ENCODE data around the gene F7. TPM values are rescaled to one million over a fixed set of nuclear protein-coding genes. Genes with fewer than 3 reads are reported as not detected.
"Not testable (repeated sequence)": the region's sequence is repeated elsewhere in the genome, so short reads cannot be mapped to it uniquely, and the experiment has no call there.

F7 gene
- polyA plus RNA-seq, 4 donors = 0.24 to 45.3 TPM; not detected in 2

- DNase-seq (no peak), FAIRE-seq (no peak)
- Histone ChIP-seq H3K4me1 (ENCODE audit: control insufficient read depth in 3 of 3, insufficient read depth in 2 of 3, low read depth in 1 of 3, low read length in 2 of 3) (no peaks in the 10 kb centered on the region), H3K36me3 (ENCODE audit: control insufficient read depth in 3 of 3, insufficient read depth in 2 of 3, low read depth in 1 of 3, low read length in 3 of 3) (peaks cover 0 to 6% (median 0%) of the 10 kb centered on the region in 3 donors), H3K9me3 (ENCODE audit: control insufficient read depth in 2 of 2, insufficient read depth in 1 of 2, low read depth in 1 of 2, low read length in 1 of 2) (no peaks in the 10 kb centered on the region), H3K4me3 (ENCODE audit: low read depth in 1 of 3, low read length in 3 of 3) (no peak overlapping the region), H3K27me3 (ENCODE audit: control insufficient read depth in 3 of 3, insufficient read depth in 3 of 3, low read length in 3 of 3) (peaks cover 0 to 4% (median 0%) of the 10 kb centered on the region in 3 donors), H3K27ac (ENCODE audit: low read depth in 1 of 3, low read length in 2 of 3) (no peak overlapping the region)
- 75 to 92% (median 86%) methylated on average over 30 of the region's 30 CpGs for WGBS, 3 donors
Measured at GRCh38 chr13:113098162-113098732, 7.3 kb upstream of the F7 start.

- Histone ChIP-seq H3K4me1 (ENCODE audit: control insufficient read depth in 3 of 3, insufficient read depth in 2 of 3, low read depth in 1 of 3, low read length in 2 of 3) (no peaks in the 10 kb centered on the region), H3K27ac (ENCODE audit: low read depth in 1 of 3, low read length in 2 of 3) (no peak overlapping the region), H3K36me3 (ENCODE audit: control insufficient read depth in 3 of 3, insufficient read depth in 2 of 3, low read depth in 1 of 3, low read length in 3 of 3) (peaks cover 0 to 6% (median 0%) of the 10 kb centered on the region in 3 donors), H3K27me3 (ENCODE audit: control insufficient read depth in 3 of 3, insufficient read depth in 3 of 3, low read length in 3 of 3) (peaks cover 0 to 4% (median 0%) of the 10 kb centered on the region in 3 donors), H3K9me3 (ENCODE audit: control insufficient read depth in 2 of 2, insufficient read depth in 1 of 2, low read depth in 1 of 2, low read length in 1 of 2) (no peaks in the 10 kb centered on the region), H3K4me3 (ENCODE audit: low read depth in 1 of 3, low read length in 3 of 3) (no peak overlapping the region)
- DNase-seq (no peak), FAIRE-seq (no peak)
- 89 to 94% (median 94%) methylated on average over 11 of the region's 11 CpGs for WGBS, 3 donors
Measured at GRCh38 chr13:113099142-113099541, 6.4 kb upstream of the F7 start.

DNA sequence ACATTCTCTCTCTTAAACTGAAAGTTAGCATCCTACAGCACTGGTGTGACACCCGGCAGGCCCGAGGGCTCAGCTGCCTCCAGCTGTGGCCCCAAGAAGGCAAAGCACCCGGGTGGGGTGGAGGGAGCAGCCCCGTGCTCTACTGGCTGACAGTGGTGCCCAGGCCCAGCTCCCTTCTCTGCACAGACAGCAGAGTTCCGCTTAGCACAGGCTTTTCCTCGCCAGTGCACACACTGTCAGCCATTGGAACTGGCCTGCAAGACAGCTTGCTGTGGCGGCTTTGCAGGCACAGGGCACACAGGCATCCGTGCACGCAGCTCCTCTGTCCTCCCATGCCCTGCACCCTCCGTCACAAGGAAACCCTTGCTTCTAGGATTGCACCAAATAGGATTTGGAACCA, 3.3 kb upstream of the F7 start:
- FAIRE-seq; H3K36me3 ChIP-seq (ENCODE audit: control insufficient read depth in 3 of 3, insufficient read depth in 2 of 3, low read depth in 1 of 3, low read length in 3 of 3); DNase-seq; H3K27ac ChIP-seq (ENCODE audit: low read depth in 1 of 3, low read length in 2 of 3); H3K9me3 ChIP-seq (ENCODE audit: control insufficient read depth in 2 of 2, insufficient read depth in 1 of 2, low read depth in 1 of 2, low read length in 1 of 2); H3K27me3 ChIP-seq (ENCODE audit: control insufficient read depth in 3 of 3, insufficient read depth in 3 of 3, low read length in 3 of 3); H3K4me3 ChIP-seq (ENCODE audit: low read depth in 1 of 3, low read length in 3 of 3): not testable (repeated sequence)
- H3K4me1 ChIP-seq (ENCODE audit: control insufficient read depth in 3 of 3, insufficient read depth in 2 of 3, low read depth in 1 of 3, low read length in 2 of 3) = peaks cover 0 to 12% (median 1%) of the 10 kb centered on the region in 3 donors
- 38 to 77% (median 47%) methylated on average over 10 of the region's 10 CpGs for WGBS, 3 donors

DNA sequence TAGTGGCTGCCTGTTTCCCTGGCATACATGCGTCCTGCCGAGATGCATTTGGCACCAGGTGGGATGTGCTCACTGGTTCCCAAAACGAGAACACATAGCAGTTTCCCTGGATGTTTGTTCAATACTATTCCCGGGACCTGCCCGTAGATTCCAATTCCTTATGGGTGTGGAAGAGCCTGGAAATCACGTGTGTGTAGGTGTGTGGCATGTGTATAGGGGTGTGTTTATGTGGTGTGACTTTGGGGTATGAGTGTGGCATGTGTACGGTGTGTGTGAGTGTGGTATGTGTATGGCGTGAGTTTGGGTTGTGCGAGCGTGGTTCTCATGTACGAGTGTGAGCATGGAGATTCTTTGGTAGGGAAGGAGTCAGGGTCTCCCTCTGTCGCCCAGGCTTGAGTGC, 2.9 kb upstream of the F7 start:
- WGBS, 3 donors = 60 to 87% (median 70%) methylated on average over 12 of the region's 12 CpGs
- Histone ChIP-seq H3K27ac (ENCODE audit: low read depth in 1 of 3, low read length in 2 of 3) (no peak overlapping the region), H3K9me3 (ENCODE audit: control insufficient read depth in 2 of 2, insufficient read depth in 1 of 2, low read depth in 1 of 2, low read length in 1 of 2) (peaks cover 0 to 3% of the 10 kb centered on the region in 2 donors), H3K4me1 (ENCODE audit: control insufficient read depth in 3 of 3, insufficient read depth in 2 of 3, low read depth in 1 of 3, low read length in 2 of 3) (peaks cover 0 to 12% (median 1%) of the 10 kb centered on the region in 3 donors), H3K27me3 (ENCODE audit: control insufficient read depth in 3 of 3, insufficient read depth in 3 of 3, low read length in 3 of 3) (peaks cover 0 to 4% (median 0%) of the 10 kb centered on the region in 3 donors), H3K4me3 (ENCODE audit: low read depth in 1 of 3, low read length in 3 of 3) (no peak overlapping the region), H3K36me3 (ENCODE audit: control insufficient read depth in 3 of 3, insufficient read depth in 2 of 3, low read depth in 1 of 3, low read length in 3 of 3) (peaks cover 0 to 3% (median 0%) of the 10 kb centered on the region in 3 donors)
- FAIRE-seq (no peak), DNase-seq (no peak)

- Histone ChIP-seq H3K4me1 (ENCODE audit: control insufficient read depth in 3 of 3, insufficient read depth in 2 of 3, low read depth in 1 of 3, low read length in 2 of 3) (peaks cover 0 to 12% (median 1%) of the 10 kb centered on the region in 3 donors), H3K27ac (ENCODE audit: low read depth in 1 of 3, low read length in 2 of 3) (no peak overlapping the region), H3K9me3 (ENCODE audit: control insufficient read depth in 2 of 2, insufficient read depth in 1 of 2, low read depth in 1 of 2, low read length in 1 of 2) (peaks cover 0 to 6% of the 10 kb centered on the region in 2 donors), H3K27me3 (ENCODE audit: control insufficient read depth in 3 of 3, insufficient read depth in 3 of 3, low read length in 3 of 3) (peaks cover 0 to 4% (median 0%) of the 10 kb centered on the region in 3 donors), H3K36me3 (ENCODE audit: control insufficient read depth in 3 of 3, insufficient read depth in 2 of 3, low read depth in 1 of 3, low read length in 3 of 3) (no peaks in the 10 kb centered on the region), H3K4me3 (ENCODE audit: low read depth in 1 of 3, low read length in 3 of 3) (no peak overlapping the region)
- FAIRE-seq (no peak), DNase-seq (no peak)
- WGBS, 3 donors = 60 to 78% (median 68%) methylated on average over 9 of the region's 9 CpGs
Measured at GRCh38 chr13:113103646-113104045, 1.9 kb upstream of the F7 start.

- Histone ChIP-seq H3K27ac (ENCODE audit: low read depth in 1 of 3, low read length in 2 of 3) (peak overlapping the region in 1 of 3 donors; percentile 75), H3K4me3 (ENCODE audit: low read depth in 1 of 3, low read length in 3 of 3) (peak overlapping the region in 1 of 3 donors; percentile 39), H3K27me3 (ENCODE audit: control insufficient read depth in 3 of 3, insufficient read depth in 3 of 3, low read length in 3 of 3) (peaks cover 2 to 19% (median 6%) of the 10 kb centered on the region in 3 donors), H3K4me1 (ENCODE audit: control insufficient read depth in 3 of 3, insufficient read depth in 2 of 3, low read depth in 1 of 3, low read length in 2 of 3) (peaks cover 0 to 12% (median 1%) of the 10 kb centered on the region in 3 donors), H3K36me3 (ENCODE audit: control insufficient read depth in 3 of 3, insufficient read depth in 2 of 3, low read depth in 1 of 3, low read length in 3 of 3) (no peaks in the 10 kb centered on the region), H3K9me3 (ENCODE audit: control insufficient read depth in 2 of 2, insufficient read depth in 1 of 2, low read depth in 1 of 2, low read length in 1 of 2) (peaks cover 0 to 11% of the 10 kb centered on the region in 2 donors)
- 17 to 44% (median 37%) methylated on average over 14 to 16 of the region's 16 CpGs for WGBS, 3 donors
- FAIRE-seq (no peak), DNase-seq (peak in 1 of 2 donors; percentile 65)
Measured at GRCh38 chr13:113105921-113106452, 396 bp downstream of the F7 start.

- Histone ChIP-seq H3K4me3 (ENCODE audit: low read depth in 1 of 3, low read length in 3 of 3) (no peak overlapping the region), H3K27ac (ENCODE audit: low read depth in 1 of 3, low read length in 2 of 3) (no peak overlapping the region), H3K36me3 (ENCODE audit: control insufficient read depth in 3 of 3, insufficient read depth in 2 of 3, low read depth in 1 of 3, low read length in 3 of 3) (no peaks in the 10 kb centered on the region), H3K27me3 (ENCODE audit: control insufficient read depth in 3 of 3, insufficient read depth in 3 of 3, low read length in 3 of 3) (peaks cover 5 to 21% (median 8%) of the 10 kb centered on the region in 3 donors), H3K4me1 (ENCODE audit: control insufficient read depth in 3 of 3, insufficient read depth in 2 of 3, low read depth in 1 of 3, low read length in 2 of 3) (peaks cover 0 to 12% (median 1%) of the 10 kb centered on the region in 3 donors), H3K9me3 (ENCODE audit: control insufficient read depth in 2 of 2, insufficient read depth in 1 of 2, low read depth in 1 of 2, low read length in 1 of 2) (peaks cover 0 to 11% of the 10 kb centered on the region in 2 donors)
- 80 to 90% (median 82%) methylated on average over 20 to 25 of the region's 25 CpGs for WGBS, 3 donors
- FAIRE-seq = no peak
- no peak for DNase-seq
Measured at GRCh38 chr13:113106711-113107351, 1.2 kb downstream of the F7 start.

- Histone ChIP-seq H3K4me1 (ENCODE audit: control insufficient read depth in 3 of 3, insufficient read depth in 2 of 3, low read depth in 1 of 3, low read length in 2 of 3) (peaks cover 0 to 12% (median 1%) of the 10 kb centered on the region in 3 donors), H3K27me3 (ENCODE audit: control insufficient read depth in 3 of 3, insufficient read depth in 3 of 3, low read length in 3 of 3) (peaks cover 6 to 21% (median 8%) of the 10 kb centered on the region in 3 donors), H3K9me3 (ENCODE audit: control insufficient read depth in 2 of 2, insufficient read depth in 1 of 2, low read depth in 1 of 2, low read length in 1 of 2) (peaks cover 0 to 11% of the 10 kb centered on the region in 2 donors)
- not testable (repeated sequence) for H3K27ac ChIP-seq (ENCODE audit: low read depth in 1 of 3, low read length in 2 of 3); H3K4me3 ChIP-seq (ENCODE audit: low read depth in 1 of 3, low read length in 3 of 3); FAIRE-seq; DNase-seq; H3K36me3 ChIP-seq (ENCODE audit: control insufficient read depth in 3 of 3, insufficient read depth in 2 of 3, low read depth in 1 of 3, low read length in 3 of 3)
- WGBS, 3 donors = 94 to 98% (median 95%) methylated on average over 10 to 25 of the region's 27 CpGs
Measured at GRCh38 chr13:113108521-113108920, 2.9 kb downstream of the F7 start.
